MCF 10A (cell line): ENCODE data around the gene ATR. TPM values are rescaled to one million over a fixed set of nuclear protein-coding genes. Genes with fewer than 3 reads are reported as not detected.

Experiments used
- BruUV-seq: library from RNA; stranded (reverse); fragments of 400-500 nt; replicated peaks from 2 replicates; lab custom pipeline; 2021; lab: Mats Ljungman, UMichigan
- CTCF ChIA-PET: fragments of 300-600 bp; sonication (Branson Sonifier 250); formaldehyde crosslinking; extraction: SDS; loops from one replicate; lab custom pipeline; 2021; ENCODE audit warnings: antibody characterized with exemption, inconsistent platforms; lab: Yijun Ruan, JAX
- POLR2A ChIA-PET: fragments of 300-600, 350-650 bp; sonication (Branson Sonifier 250); formaldehyde crosslinking; extraction: SDS; loops from one replicate; lab custom pipeline; 2020; ENCODE audit warnings: antibody characterized with exemption, inconsistent platforms; lab: Yijun Ruan, JAX
- DNase-seq: peaks from one replicate; pipeline ENCODE4 v3.0.0-alpha.2; 2018; ENCODE audit not compliant: unreplicated experiment
- H3K27ac Mint-ChIP-seq: one replicate; pipeline ENCODE4 v1.8.0; 2022; ENCODE audit warnings: mild to moderate bottlenecking, low read depth, mixed read lengths; ENCODE audit not compliant: unreplicated experiment
- H3K27me3 Mint-ChIP-seq: one replicate; pipeline ENCODE4 v1.8.0; 2022; ENCODE audit warnings: mixed read lengths; ENCODE audit not compliant: insufficient read depth, unreplicated experiment
- H3K36me3 Mint-ChIP-seq: one replicate; pipeline ENCODE4 v1.8.0; 2022; ENCODE audit warnings: mild to moderate bottlenecking, moderate library complexity, mixed read lengths; ENCODE audit not compliant: insufficient read depth, unreplicated experiment
- H3K4me1 Mint-ChIP-seq: one replicate; pipeline ENCODE4 v1.8.0; 2022; ENCODE audit warnings: mixed read lengths; ENCODE audit not compliant: insufficient read depth, unreplicated experiment
- H3K4me3 Mint-ChIP-seq: one replicate; pipeline ENCODE4 v1.8.0; 2022; ENCODE audit warnings: mild to moderate bottlenecking, moderate library complexity, mixed read lengths; ENCODE audit not compliant: unreplicated experiment
- H3K9me3 Mint-ChIP-seq: one replicate; pipeline ENCODE4 v1.8.0; 2022; ENCODE audit warnings: mixed read lengths; ENCODE audit not compliant: unreplicated experiment
- CTCF ChIP-seq: fragments of 200-600 bp; IDR thresholded peaks from one replicate; pipeline ENCODE4 v1.8.0; 2022; ENCODE audit warnings: antibody characterized with exemption, mild to moderate bottlenecking; ENCODE audit not compliant: unreplicated experiment
- intact Hi-C: fragments of 100-400 bp; cut with micrococcal nuclease; formaldehyde crosslinking; loops from 2 replicates; pipeline ENCODE4 v1.14.1; 2022
- total RNA-seq: library from RNA; stranded (reverse); gene quantifications from 2 replicates; pipeline ENCODE4 v1.2.3, GENCODE V29; 2022

Gene ATR
- total RNA-seq, 1 experiment from 2014 or later = 30.2 TPM

DNA sequence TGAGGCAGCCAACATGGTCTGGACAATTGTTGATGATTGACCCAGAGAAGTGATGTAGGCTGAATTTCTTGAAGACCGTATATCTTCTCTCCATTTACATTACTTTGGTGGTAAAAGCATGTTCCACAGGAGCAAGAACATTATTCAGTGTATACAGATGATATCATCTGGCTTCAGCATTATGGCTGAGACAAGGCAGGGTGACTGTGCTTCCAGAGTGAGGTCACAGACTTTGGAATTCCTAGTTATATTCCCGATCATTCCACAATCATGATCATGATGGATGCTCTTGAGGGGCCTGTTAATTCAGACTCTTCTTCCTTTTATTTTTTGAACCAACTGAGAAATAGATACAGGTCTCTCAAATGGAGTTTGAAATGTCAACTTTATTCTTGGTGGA, 36.6 kb upstream of the ATR start:
- H3K27me3 Mint-ChIP-seq = no peaks in the 10 kb centered on the region
- no peak overlapping the region for H3K27ac Mint-ChIP-seq
- no peaks in the 10 kb centered on the region for H3K9me3 Mint-ChIP-seq
- H3K36me3 Mint-ChIP-seq = no peaks in the 10 kb centered on the region
- no peak for TF ChIP-seq CTCF
- intact Hi-C loops = no loop called here
- no peak for DNase-seq
- no peak overlapping the region for H3K4me3 Mint-ChIP-seq
- CTCF ChIA-PET = no interaction called here
- H3K4me1 Mint-ChIP-seq = peaks cover 15% of the 10 kb centered on the region
- BruUV-seq = no TSS peak
- POLR2A ChIA-PET = no interaction called here

DNA sequence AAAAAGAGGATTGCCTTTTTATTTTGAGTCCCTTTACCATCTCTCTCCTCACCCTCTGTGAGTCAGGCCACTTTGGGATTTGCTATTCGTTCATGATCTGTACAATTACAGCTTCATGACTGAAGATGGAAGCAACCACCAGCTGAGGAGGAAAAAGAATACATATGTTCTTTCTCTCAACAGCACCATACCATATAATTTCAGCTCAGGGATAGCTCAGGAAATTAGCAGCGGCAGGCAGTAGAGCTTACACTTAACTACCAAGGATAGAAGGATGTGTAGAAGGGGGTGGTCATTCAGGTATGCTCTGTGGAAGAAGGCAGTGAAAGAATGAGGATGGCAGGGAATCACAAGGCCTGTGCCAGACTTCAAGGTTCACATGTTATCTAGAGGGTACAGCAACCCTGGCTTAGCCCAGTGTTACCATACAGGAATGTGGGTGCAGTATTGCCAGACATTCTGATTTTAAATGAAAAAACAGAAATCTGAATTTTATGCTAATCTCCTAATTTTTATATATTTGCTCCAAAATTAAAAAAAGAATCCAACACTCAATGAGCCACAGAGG, 35.6 kb upstream of the ATR start:
- BruUV-seq = no TSS peak
- H3K4me1 Mint-ChIP-seq = peaks cover 11% of the 10 kb centered on the region
- H3K4me3 Mint-ChIP-seq = no peak overlapping the region
- H3K27me3 Mint-ChIP-seq = no peaks in the 10 kb centered on the region
- intact Hi-C loops = no loop called here
- no peak overlapping the region for H3K27ac Mint-ChIP-seq
- H3K9me3 Mint-ChIP-seq = no peaks in the 10 kb centered on the region
- no peak for DNase-seq
- TF ChIP-seq CTCF = no peak
- ChIA-PET CTCF (interaction anchor here (0.8 kb wide), 1 partner anchor 12 kb away, joined by 3 read pairs; no protein-coding TSS in a partner anchor), POLR2A (no interaction called here)
- no peaks in the 10 kb centered on the region for H3K36me3 Mint-ChIP-seq

DNA sequence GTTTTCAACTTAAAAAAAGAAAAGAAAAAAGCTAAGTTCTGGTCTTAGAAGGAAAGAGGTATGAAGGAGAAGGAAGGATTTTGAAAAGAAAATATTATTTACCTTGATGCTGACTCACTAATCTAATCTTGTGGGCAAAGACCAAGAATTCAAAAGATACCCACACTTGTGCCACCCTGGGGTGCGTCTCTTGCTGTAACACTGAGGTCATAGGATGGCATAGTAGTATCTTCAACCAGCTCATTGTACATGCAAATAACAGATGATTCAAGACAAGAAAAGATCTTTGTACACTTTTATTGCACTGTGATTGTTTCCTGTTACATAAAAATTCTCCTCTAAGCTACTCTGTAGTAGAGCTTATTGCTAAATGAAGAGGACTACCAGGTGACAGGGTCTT, 35.0 kb upstream of the ATR start:
- no TSS peak for BruUV-seq
- Mint-ChIP-seq H3K4me1 (peaks cover 5% of the 10 kb centered on the region), H3K36me3 (no peaks in the 10 kb centered on the region), H3K27me3 (no peaks in the 10 kb centered on the region), H3K9me3 (no peaks in the 10 kb centered on the region), H3K4me3 (no peak overlapping the region), H3K27ac (no peak overlapping the region)
- ChIA-PET POLR2A (no interaction called here), CTCF (interaction anchor here (0.7 to 0.8 kb wide), 2 partner anchors 10 to 12 kb away, joined by 3 to 4 read pairs; no protein-coding TSS in a partner anchor)
- no peak for DNase-seq
- intact Hi-C loops = no loop called here
- TF ChIP-seq CTCF = no peak

DNA sequence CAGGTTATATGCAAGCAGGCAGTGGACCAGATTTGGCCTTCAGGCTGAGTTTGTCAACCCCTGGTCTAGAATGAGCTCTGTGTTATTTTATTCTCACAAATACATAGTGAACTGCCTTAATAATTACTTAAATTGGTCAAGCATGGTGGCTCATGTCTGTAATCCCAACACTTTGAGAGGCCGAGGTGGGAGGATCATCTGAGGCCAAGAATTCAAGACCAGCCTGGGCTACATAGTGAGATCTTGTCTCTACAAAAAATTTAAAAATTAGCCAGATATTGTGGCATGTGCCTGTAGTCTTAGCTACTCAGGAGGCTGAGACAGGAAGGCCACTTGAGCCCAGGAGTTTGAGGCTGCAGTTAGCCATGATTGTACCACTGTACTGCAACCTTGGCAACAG, 32.7 kb upstream of the ATR start:
- intact Hi-C loops = no loop called here
- no peak for DNase-seq
- no peaks in the 10 kb centered on the region for H3K36me3 Mint-ChIP-seq
- no peaks in the 10 kb centered on the region for H3K9me3 Mint-ChIP-seq
- no TSS peak for BruUV-seq
- ChIA-PET CTCF (interaction anchor here (1.6 kb wide), 1 partner anchor 217 kb away, joined by 4 read pairs; no protein-coding TSS in a partner anchor), POLR2A (interaction anchor here (1.3 to 2.5 kb wide), 3 partner anchors 15 to 35 kb away, joined by 3 to 12 read pairs (median 3); partner anchors contain the start of gene PLS1)
- H3K4me3 Mint-ChIP-seq = no peak overlapping the region
- H3K4me1 Mint-ChIP-seq = peaks cover 9% of the 10 kb centered on the region
- no peak for TF ChIP-seq CTCF
- no peak overlapping the region for H3K27ac Mint-ChIP-seq
- H3K27me3 Mint-ChIP-seq = no peaks in the 10 kb centered on the region
